Neural cell (in vitro differentiated cells): Measurements from ENCODE around the gene DDX52.

Experiments used
- CTCF ChIP-seq: fragments of 450-650 bp; IDR thresholded peaks from 2 replicates; pipeline ENCODE4 v1.5.1; 2014; ENCODE audit warnings: antibody characterized with exemption, mild to moderate bottlenecking, moderate library complexity; ENCODE audit not compliant: poor library complexity, severe bottlenecking
- POLR2AphosphoS5 ChIP-seq: IDR thresholded peaks from 2 replicates; pipeline ENCODE4 v1.6.1; 2012
- SMC3 ChIP-seq: fragments of 450-650 bp; conservative IDR thresholded peaks from 2 replicates; pipeline ENCODE4 v1.6.1; 2014; ENCODE audit warnings: antibody characterized with exemption, mild to moderate bottlenecking, moderate library complexity; ENCODE audit not compliant: poor library complexity

GRCh38 chr17:37673386-37673785 is 30.1 kb upstream of the DDX52 start:
- TF ChIP-seq CTCF, result no peak
- no peak for TF ChIP-seq SMC3
- no peak for TF ChIP-seq POLR2AphosphoS5
